CD14-positive monocyte (primary cell): Measurements from ENCODE around the gene ZNF879. TPM values are rescaled to one million over a fixed set of nuclear protein-coding genes. Genes with fewer than 3 reads are reported as not detected.

Experiments
- DNase-seq, 3 donors: peaks; one replicate each; pipeline ENCODE4 v3.0.0-alpha.2; 2011 to 2022
- H2AFZ ChIP-seq: 2 replicates; pipeline ENCODE4 v1.6.0; 2012; ENCODE audit warnings: mild to moderate bottlenecking, low read depth, low read length, inconsistent platforms; ENCODE audit not compliant: insufficient read depth, poor library complexity, severe bottlenecking
- H3K27ac ChIP-seq, 2 donors: 1 replicate in 1 of 2; 2 replicates in 1 of 2; pipeline ENCODE4 v1.5.1; 2012 to 2013; ENCODE audit warnings: low read length in 2 of 2, control low read depth in 1 of 2, inconsistent platforms in 1 of 2, low read depth in 1 of 2, mild to moderate bottlenecking in 1 of 2
- H3K27me3 ChIP-seq, 2 donors: one replicate each; pipeline versions ENCODE4 v1.6.0 to v1.6.1; 2011 to 2013; ENCODE audit warnings: low read length in 2 of 2; ENCODE audit not compliant: control insufficient read depth in 2 of 2, insufficient read depth in 2 of 2
- H3K36me3 ChIP-seq, 2 donors: replicated peaks in 1 of 2; 1 replicate in 1 of 2; 2 replicates in 1 of 2; pipeline versions ENCODE4 v1.5.1 to v1.6.1; 2012 to 2013; ENCODE audit warnings: low read length in 2 of 2, control low read depth in 1 of 2, inconsistent platforms in 1 of 2, mild to moderate bottlenecking in 1 of 2; ENCODE audit not compliant: insufficient read depth in 2 of 2, control insufficient read depth in 1 of 2
- H3K4me1 ChIP-seq, 2 donors: 1 replicate in 1 of 2; 2 replicates in 1 of 2; pipeline versions ENCODE4 v1.5.1 to v1.6.1; 2012 to 2013; ENCODE audit warnings: low read length in 2 of 2, control low read depth in 1 of 2, inconsistent platforms in 1 of 2, mild to moderate bottlenecking in 1 of 2, moderate library complexity in 1 of 2; ENCODE audit not compliant: insufficient read depth in 2 of 2, control insufficient read depth in 1 of 2
- H3K4me2 ChIP-seq: replicated peaks from 2 replicates; pipeline ENCODE3; 2012; ENCODE audit warnings: low read length, moderate library complexity, mild to moderate bottlenecking; ENCODE audit not compliant: poor library complexity, severe bottlenecking; ENCODE audit errors: extremely low read depth
- H3K4me3 ChIP-seq, 3 experiments: fragments of 200-600 bp in 1 of 3; sonication (generic) in 1 of 3; replicated peaks in 1 of 3; 1 replicate in 2 of 3; 2 replicates in 1 of 3; pipeline ENCODE4 v1.5.1; 2011 to 2013; ENCODE audit warnings: low read length in 3 of 3, mild to moderate bottlenecking in 3 of 3, control low read depth in 2 of 3, low read depth in 2 of 3, inconsistent platforms in 1 of 3, moderate library complexity in 1 of 3
- H3K79me2 ChIP-seq: 2 replicates; pipeline ENCODE4 v1.6.0; 2012; ENCODE audit warnings: mild to moderate bottlenecking, control low read depth, inconsistent platforms, low read length, moderate library complexity; ENCODE audit not compliant: insufficient read depth
- H3K9ac ChIP-seq: 2 replicates; pipeline ENCODE4 v1.6.0; 2017; ENCODE audit warnings: low read length, mild to moderate bottlenecking; ENCODE audit not compliant: insufficient read depth, poor library complexity, severe bottlenecking
- H3K9me3 ChIP-seq, 2 donors: replicated peaks in 1 of 2; 1 replicate in 1 of 2; 2 replicates in 1 of 2; pipeline versions ENCODE4 v1.5.1 to v1.6.1; 2012 to 2013; ENCODE audit warnings: low read length in 2 of 2, control low read depth in 1 of 2; ENCODE audit not compliant: control insufficient read depth in 1 of 2, insufficient read depth in 1 of 2
- H4K20me1 ChIP-seq: 2 replicates; pipeline ENCODE4 v1.6.0; 2012; ENCODE audit warnings: mild to moderate bottlenecking, low read length, control low read depth, moderate library complexity; ENCODE audit not compliant: insufficient read depth
- H3K27ac Mint-ChIP-seq, 7 donors: one replicate each; pipeline ENCODE4 v1.8.0; 2020; ENCODE audit warnings: mild to moderate bottlenecking in 7 of 7, mixed read lengths in 7 of 7, moderate library complexity in 6 of 7, inconsistent platforms in 2 of 7
- H3K27me3 Mint-ChIP-seq, 3 donors: one replicate each; pipeline ENCODE4 v1.8.0; 2021 to 2022; ENCODE audit warnings: low read depth in 3 of 3, mild to moderate bottlenecking in 3 of 3, mixed read lengths in 3 of 3, moderate library complexity in 3 of 3, inconsistent platforms in 1 of 3
- H3K36me3 Mint-ChIP-seq, 2 donors: one replicate each; pipeline ENCODE4 v1.8.0; 2020; ENCODE audit warnings: mixed read lengths in 2 of 2, inconsistent platforms in 1 of 2, mild to moderate bottlenecking in 1 of 2
- H3K4me1 Mint-ChIP-seq: one replicate; pipeline ENCODE4 v1.8.0; 2020; ENCODE audit warnings: mild to moderate bottlenecking, mixed read lengths
- H3K4me3 Mint-ChIP-seq, 2 donors: one replicate each; pipeline ENCODE4 v1.8.0; 2020; ENCODE audit warnings: mild to moderate bottlenecking in 2 of 2, mixed read lengths in 2 of 2, moderate library complexity in 1 of 2
- H3K9me3 Mint-ChIP-seq, 7 donors: one replicate each; pipeline ENCODE4 v1.8.0; 2020 to 2022; ENCODE audit warnings: mixed read lengths in 7 of 7, mild to moderate bottlenecking in 6 of 7, moderate library complexity in 6 of 7, inconsistent platforms in 2 of 7
- CTCF ChIP-seq: fragments of 200-600 bp; IDR thresholded peaks from one replicate; pipeline ENCODE4 v1.8.0; 2022; ENCODE audit warnings: antibody characterized with exemption, mild to moderate bottlenecking
- WGBS: methylation state at CpG from one replicate; pipeline ENCODE4 v1.1.5; 2013; ENCODE audit warnings: missing lambda C conversion rate; ENCODE audit not compliant: insufficient coverage; 5-methylcytosine and 5-hydroxymethylcytosine counted together
- intact Hi-C, 2 donors: fragments of 100-400 bp; cut with micrococcal nuclease; formaldehyde crosslinking; loops; one replicate each; pipeline versions ENCODE4 v1.15.0 to v1.15.1; 2023
- polyA plus RNA-seq, 3 donors: library from polyadenylated mRNA; depleted of rRNA in 1 of 3; unstranded in 2 of 3; stranded (reverse) in 1 of 3; fragments of 300-500 nt in 2 of 3; fragments of >200 nt in 1 of 3; fragmentation: Illumina TruSeq in 2 of 3; gene quantifications; 1 replicate in 2 of 3; 2 replicates in 1 of 3; pipeline ENCODE4 v1.2.3, GENCODE V29; 2012 to 2021

The ZNF879 gene
- polyA plus RNA-seq, 3 donors = 0.61 to 1.4 (median 0.71) TPM

- H3K9me3 ChIP-seq = peaks cover 41 to 57% of the 10 kb centered on the region in 2 donors
- no peak overlapping the region for H3K4me3 Mint-ChIP-seq
- H3K36me3 Mint-ChIP-seq = no peaks in the 10 kb centered on the region
- no peaks in the 10 kb centered on the region for H3K4me1 Mint-ChIP-seq
- H3K27ac Mint-ChIP-seq = no peak overlapping the region
- no peak overlapping the region for H3K27ac ChIP-seq
- no peaks in the 10 kb centered on the region for H4K20me1 ChIP-seq
- no peak for TF ChIP-seq CTCF
- no peak overlapping the region for H2AFZ ChIP-seq
- WGBS = 94% methylated on average over 13 of the region's 13 CpGs
- H3K27me3 ChIP-seq = peaks cover 0 to 23% of the 10 kb centered on the region in 2 donors
- intact Hi-C loops = no loop called here
- no peak overlapping the region for H3K9ac ChIP-seq
- H3K4me3 ChIP-seq = no peak overlapping the region
- no peaks in the 10 kb centered on the region for H3K79me2 ChIP-seq
- no peaks in the 10 kb centered on the region for H3K36me3 ChIP-seq
- no peak for DNase-seq
- H3K4me2 ChIP-seq = no peak overlapping the region
- no peaks in the 10 kb centered on the region for H3K4me1 ChIP-seq
- H3K9me3 Mint-ChIP-seq = peaks cover 16 to 66% (median 38%) of the 10 kb centered on the region in 7 donors
- peaks cover 23 to 34% (median 27%) of the 10 kb centered on the region in 3 donors for H3K27me3 Mint-ChIP-seq
Measured at GRCh38 chr5:178998441-178998840, 25.2 kb upstream of the ZNF879 start.

GRCh38 chr5:179006564-179006963 is 17.0 kb upstream of the ZNF879 start:
- Histone ChIP-seq H3K36me3 (no peaks in the 10 kb centered on the region), H3K79me2 (no peaks in the 10 kb centered on the region), H3K27me3 (no peaks in the 10 kb centered on the region), H3K9ac (no peak overlapping the region), H4K20me1 (no peaks in the 10 kb centered on the region), H3K27ac (no peak overlapping the region), H3K4me3 (no peak overlapping the region), H3K9me3 (peaks cover 24 to 31% of the 10 kb centered on the region in 2 donors), H2AFZ (no peak overlapping the region), H3K4me2 (no peak overlapping the region), H3K4me1 (no peaks in the 10 kb centered on the region)
- intact Hi-C loops = no loop called here
- WGBS = 83% methylated on average over 2 of the region's 2 CpGs
- Mint-ChIP-seq H3K27ac (no peak overlapping the region), H3K4me3 (no peak overlapping the region), H3K9me3 (peaks cover 24 to 57% (median 37%) of the 10 kb centered on the region in 7 donors), H3K4me1 (no peaks in the 10 kb centered on the region), H3K36me3 (no peaks in the 10 kb centered on the region), H3K27me3 (peaks cover 0 to 5% (median 0%) of the 10 kb centered on the region in 3 donors)
- DNase-seq = no peak
- TF ChIP-seq CTCF = no peak
